Endothelial cell of umbilical vein (primary cell): ENCODE results near the gene PHKG1.
A peak's percentile ranks its signal among the peaks of the same experiment; 100 is the strongest.

ENCODE experiments used
- EZH2 ChIP-seq: IDR thresholded peaks from 2 replicates; pipeline ENCODE4 v1.6.1; 2012; ENCODE audit warnings: borderline replicate concordance, low read depth, mild to moderate bottlenecking, moderate library complexity, low read length, inconsistent platforms; ENCODE audit not compliant: severe bottlenecking
- POLR2A ChIP-seq: IDR thresholded peaks from 2 replicates; pipeline ENCODE4 v1.6.1; 2012; ENCODE audit warnings: low read depth, mild to moderate bottlenecking, control low read depth, low read length

DNA sequence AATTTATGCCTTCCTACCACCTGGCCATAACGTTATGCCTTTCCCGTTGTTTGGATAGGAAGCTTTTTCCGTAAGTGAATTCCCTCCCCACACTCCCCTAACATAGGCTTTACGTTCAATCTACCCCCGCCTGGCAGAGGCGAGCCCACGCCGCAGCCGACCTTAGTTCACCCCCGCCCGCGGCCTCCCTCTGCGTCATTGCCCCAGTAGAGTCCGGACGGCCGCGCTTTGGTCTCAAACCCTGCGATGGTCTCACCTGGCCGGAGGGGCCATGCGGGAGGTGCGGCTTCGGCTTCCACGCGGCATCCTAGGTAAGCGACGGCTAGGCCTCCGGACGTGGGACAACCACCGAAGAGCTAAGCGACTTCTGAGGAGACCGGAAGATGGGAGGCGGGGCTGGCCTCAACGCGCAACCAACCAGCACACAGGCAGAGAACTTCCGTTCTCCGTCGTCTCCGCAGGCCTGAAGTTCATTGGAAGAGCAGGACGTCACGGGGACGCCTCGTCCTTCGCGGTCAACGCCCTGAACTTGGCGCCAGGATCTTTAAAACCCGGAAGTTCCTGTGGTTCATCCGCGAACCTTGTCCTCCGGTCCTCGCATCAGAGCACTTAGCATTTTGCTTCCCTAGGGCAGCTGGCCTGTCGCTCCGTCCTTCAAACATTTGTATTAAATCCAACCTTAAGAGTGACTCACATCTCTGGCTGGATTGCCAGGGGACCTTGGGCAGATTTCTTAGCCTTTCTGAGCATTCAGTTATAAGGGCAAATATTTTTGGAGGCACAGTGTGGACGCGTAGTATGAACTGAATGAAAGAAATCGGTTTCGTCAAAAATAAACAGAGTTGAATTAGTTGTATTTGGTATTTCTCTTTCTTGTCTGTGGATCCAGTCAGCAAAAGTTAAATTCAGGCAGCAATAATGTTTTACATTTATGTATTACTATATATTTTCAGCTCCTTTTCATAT is 13.6 kb upstream of the PHKG1 start, which contains the start of gene CHCHD2:
- TF ChIP-seq POLR2A (peak; percentile 70), EZH2 (no peak)
